ENCODE results near the gene UGCG.
A peak's percentile ranks its signal among the peaks of the same experiment; 100 is the strongest.
"Not testable (repeated sequence)": the region's sequence is repeated elsewhere in the genome, so short reads cannot be mapped to it uniquely, and the experiment has no call there.

The UGCG gene

GRCh38 chr9:111920531-111920930 is 23.9 kb downstream of the UGCG start:
- DNase-seq (ENCODE audit: low spot score): no peak

GRCh38 chr9:111922324-111923013 is 25.9 kb downstream of the UGCG start:
- no peak for DNase-seq (ENCODE audit: low spot score)

GRCh38 chr9:111924281-111924680 is 27.7 kb downstream of the UGCG start:
- no peak for DNase-seq (ENCODE audit: low spot score)

GRCh38 chr9:111925017-111925770 is 28.6 kb downstream of the UGCG start:
- DNase-seq (ENCODE audit: low spot score): no peak

- no peak for DNase-seq (ENCODE audit: low spot score)
Measured at GRCh38 chr9:111925784-111926183, 29.2 kb downstream of the UGCG start.

GRCh38 chr9:111926421-111926875 is 29.8 kb downstream of the UGCG start:
- DNase-seq (ENCODE audit: low spot score): no peak

GRCh38 chr9:111928359-111928720 is 31.7 kb downstream of the UGCG start:
- DNase-seq (ENCODE audit: low spot score): no peak

- no peak for DNase-seq (ENCODE audit: low spot score)
Measured at GRCh38 chr9:111934747-111935146, 38.1 kb downstream of the UGCG start.

GRCh38 chr9:111936391-111936790 is 39.8 kb downstream of the UGCG start:
- DNase-seq (ENCODE audit: low spot score): no peak

GRCh38 chr9:111937301-111937700 is 40.7 kb downstream of the UGCG start:
- peak; percentile 41 for DNase-seq (ENCODE audit: low spot score)

- no peak for DNase-seq (ENCODE audit: low spot score)
Measured at GRCh38 chr9:111937781-111938426, 41.3 kb downstream of the UGCG start.

GRCh38 chr9:111938427-111938800 is 41.8 kb downstream of the UGCG start:
- no peak for DNase-seq (ENCODE audit: low spot score)

GRCh38 chr9:111939322-111939721 is 42.7 kb downstream of the UGCG start:
- DNase-seq (ENCODE audit: low spot score): no peak

GRCh38 chr9:111940697-111941096 is 44.1 kb downstream of the UGCG start:
- no peak for DNase-seq (ENCODE audit: low spot score)

- DNase-seq (ENCODE audit: low spot score): no peak
Measured at GRCh38 chr9:111943200-111943599, 46.6 kb downstream of the UGCG start.

GRCh38 chr9:111943746-111944145 is 47.1 kb downstream of the UGCG start:
- no peak for DNase-seq (ENCODE audit: low spot score)

GRCh38 chr9:111944241-111944866 is 47.7 kb downstream of the UGCG start:
- DNase-seq (ENCODE audit: low spot score): no peak

GRCh38 chr9:111945216-111945615 is 48.6 kb downstream of the UGCG start:
- DNase-seq (ENCODE audit: low spot score): no peak

- not testable (repeated sequence) for DNase-seq (ENCODE audit: low spot score)
Measured at GRCh38 chr9:111948109-111948508, 51.5 kb downstream of the UGCG start.

- no peak for DNase-seq (ENCODE audit: low spot score)
Measured at GRCh38 chr9:111948951-111949350, 52.3 kb downstream of the UGCG start.

- DNase-seq (ENCODE audit: low spot score): no peak
Measured at GRCh38 chr9:111949919-111950318, 53.3 kb downstream of the UGCG start.

GRCh38 chr9:111952559-111952958 is 55.9 kb downstream of the UGCG start:
- DNase-seq (ENCODE audit: low spot score): no peak

GRCh38 chr9:111953444-111953843 is 56.8 kb downstream of the UGCG start:
- no peak for DNase-seq (ENCODE audit: low spot score)
